Panc1 (cell line): Measurements from ENCODE around the gene RIMBP2. TPM values are rescaled to one million over a fixed set of nuclear protein-coding genes. Genes with fewer than 3 reads are reported as not detected.

Experiments
- ATAC-seq: fragments of 200-7000 bp; cut with Tn5 transposase; 2 replicates; pipeline ENCODE4 v1.9.1; 2020; ENCODE audit warnings: mild to moderate bottlenecking, moderate library complexity
- BruUV-seq: library from RNA; stranded (reverse); fragments of 400-500 nt; replicated peaks from 2 replicates; lab custom pipeline; 2021; lab: Mats Ljungman, UMichigan
- CTCF ChIA-PET: fragments of 300-600 bp; sonication (Branson Sonifier 250); formaldehyde crosslinking; loops from one replicate; lab custom pipeline; 2022; ENCODE audit warnings: antibody characterized with exemption; lab: Charles Lee
- POLR2A ChIA-PET: fragments of 300-600 bp; sonication (Branson Sonifier 250); formaldehyde crosslinking; loops from one replicate; lab custom pipeline; 2022; ENCODE audit warnings: antibody characterized with exemption; lab: Charles Lee
- DNase-seq: peaks from one replicate; pipeline ENCODE4 v3.0.0-alpha.2; 2010; ENCODE audit warnings: low read depth, low spot score
- H3K27ac ChIP-seq: 2 replicates; pipeline ENCODE4 v1.5.1; 2011; ENCODE audit warnings: mild to moderate bottlenecking, low read length, inconsistent platforms
- H3K27me3 ChIP-seq: fragments of 200-500 bp; sonication (Bioruptor generic); 2 replicates; pipeline ENCODE4 v1.6.0; 2014; ENCODE audit warnings: low read length, inconsistent platforms; ENCODE audit not compliant: control insufficient read depth, insufficient read depth
- H3K36me3 ChIP-seq: fragments of 200-500 bp; sonication (Bioruptor generic); 2 replicates; pipeline ENCODE4 v1.5.1; 2014; ENCODE audit warnings: inconsistent platforms, mild to moderate bottlenecking, low read length, moderate library complexity; ENCODE audit not compliant: control insufficient read depth, insufficient read depth
- H3K4me1 ChIP-seq: 2 replicates; pipeline ENCODE4 v1.5.1; 2011; ENCODE audit warnings: inconsistent platforms, mild to moderate bottlenecking, low read length, moderate library complexity; ENCODE audit not compliant: control insufficient read depth, insufficient read depth
- H3K4me3 ChIP-seq, 2 experiments: 2 replicates each; pipeline ENCODE4 v1.5.1; 2011 to 2012; ENCODE audit warnings: low read depth in 2 of 2, low read length in 2 of 2, mild to moderate bottlenecking in 2 of 2, inconsistent platforms in 1 of 2, moderate library complexity in 1 of 2
- H3K9me3 ChIP-seq: fragments of 200-500 bp; sonication (Bioruptor generic); 2 replicates; pipeline ENCODE4 v1.5.1; 2014; ENCODE audit warnings: low read depth, mild to moderate bottlenecking, inconsistent platforms, low read length, moderate library complexity; ENCODE audit not compliant: control insufficient read depth, insufficient read depth
- POLR2AphosphoS5 ChIP-seq: IDR thresholded peaks from 2 replicates; pipeline ENCODE4 v1.6.1; 2012; ENCODE audit warnings: mild to moderate bottlenecking, low read depth, low read length, moderate library complexity
- SIN3A ChIP-seq: IDR thresholded peaks from 2 replicates; pipeline ENCODE4 v1.6.1; 2012; ENCODE audit warnings: low read depth, mild to moderate bottlenecking, low read length, moderate library complexity, borderline replicate concordance; ENCODE audit not compliant: insufficient read depth
- TCF7L2 ChIP-seq: IDR thresholded peaks from 2 replicates; pipeline ENCODE4 v1.6.1; 2011; ENCODE audit warnings: mild to moderate bottlenecking, low read depth, low read length, inconsistent platforms
- in situ Hi-C: cut with HindIII; loops from 2 replicates; pipeline ENCODE4 v1.10.0; 2016; ENCODE audit warnings: low sequenced_read_pairs, low pct_unique_long_range_greater_than_20kb
- intact Hi-C: fragments of 100-400 bp; cut with micrococcal nuclease; formaldehyde crosslinking; loops from one replicate; pipeline ENCODE4 v1.10.0; 2022; ENCODE audit not compliant: unreplicated experiment
- total RNA-seq: library from RNA; stranded (reverse); gene quantifications from one replicate; pipeline ENCODE4 v1.2.1, GENCODE V29; 2021; ENCODE audit not compliant: unreplicated experiment
- TF ChIP-seq, protein P1 (sequence below), 2 experiments: IDR thresholded peaks; 2 replicates each; pipeline ENCODE4 v1.6.1; 2011 to 2012; ENCODE audit warnings: low read depth in 2 of 2, control low read depth in 1 of 2, low read length in 1 of 2, mild to moderate bottlenecking in 1 of 2, moderate library complexity in 1 of 2; ENCODE audit not compliant: insufficient read depth in 1 of 2
- TF ChIP-seq, protein P2 (sequence below): fragments of 450-650 bp; IDR thresholded peaks from 2 replicates; pipeline ENCODE4 v1.5.1; 2017; ENCODE audit warnings: mild to moderate bottlenecking

Gene RIMBP2
- total RNA-seq, 1 experiment from 2014 or later, result not detected

DNA sequence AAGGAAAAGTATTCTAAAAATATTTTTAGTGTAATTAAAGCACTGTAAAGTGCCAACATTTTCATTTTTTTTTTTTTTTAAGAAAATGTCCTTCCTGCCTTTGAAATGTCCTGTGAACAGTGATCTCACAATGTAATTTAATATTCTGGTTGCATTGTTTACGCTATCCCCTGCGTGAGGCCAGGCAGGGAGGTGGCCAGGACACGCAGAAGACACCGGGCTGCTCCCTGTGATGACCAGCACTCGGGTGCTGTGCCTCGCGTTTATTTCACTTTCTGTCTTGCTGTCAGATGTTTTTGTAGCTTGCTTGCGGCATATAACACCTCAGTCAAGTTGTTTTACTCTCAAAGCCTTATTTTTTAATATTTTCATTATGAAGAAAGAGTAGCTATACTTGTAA lies 359.9 kb downstream of the RIMBP2 start:
- H3K27ac ChIP-seq, result no peak overlapping the region
- ATAC-seq (no peak), DNase-seq (no peak)
- H3K27me3 ChIP-seq, result peaks cover 31% of the 10 kb centered on the region
- H3K9me3 ChIP-seq, result no peaks in the 10 kb centered on the region
- no peaks in the 10 kb centered on the region for H3K36me3 ChIP-seq
- intact Hi-C loops (no loop called here), in situ Hi-C loops (no loop called here)
- TF ChIP-seq POLR2AphosphoS5 (no peak), SIN3A (no peak), TCF7L2 (no peak)
- TF ChIP-seq, protein P1, sequence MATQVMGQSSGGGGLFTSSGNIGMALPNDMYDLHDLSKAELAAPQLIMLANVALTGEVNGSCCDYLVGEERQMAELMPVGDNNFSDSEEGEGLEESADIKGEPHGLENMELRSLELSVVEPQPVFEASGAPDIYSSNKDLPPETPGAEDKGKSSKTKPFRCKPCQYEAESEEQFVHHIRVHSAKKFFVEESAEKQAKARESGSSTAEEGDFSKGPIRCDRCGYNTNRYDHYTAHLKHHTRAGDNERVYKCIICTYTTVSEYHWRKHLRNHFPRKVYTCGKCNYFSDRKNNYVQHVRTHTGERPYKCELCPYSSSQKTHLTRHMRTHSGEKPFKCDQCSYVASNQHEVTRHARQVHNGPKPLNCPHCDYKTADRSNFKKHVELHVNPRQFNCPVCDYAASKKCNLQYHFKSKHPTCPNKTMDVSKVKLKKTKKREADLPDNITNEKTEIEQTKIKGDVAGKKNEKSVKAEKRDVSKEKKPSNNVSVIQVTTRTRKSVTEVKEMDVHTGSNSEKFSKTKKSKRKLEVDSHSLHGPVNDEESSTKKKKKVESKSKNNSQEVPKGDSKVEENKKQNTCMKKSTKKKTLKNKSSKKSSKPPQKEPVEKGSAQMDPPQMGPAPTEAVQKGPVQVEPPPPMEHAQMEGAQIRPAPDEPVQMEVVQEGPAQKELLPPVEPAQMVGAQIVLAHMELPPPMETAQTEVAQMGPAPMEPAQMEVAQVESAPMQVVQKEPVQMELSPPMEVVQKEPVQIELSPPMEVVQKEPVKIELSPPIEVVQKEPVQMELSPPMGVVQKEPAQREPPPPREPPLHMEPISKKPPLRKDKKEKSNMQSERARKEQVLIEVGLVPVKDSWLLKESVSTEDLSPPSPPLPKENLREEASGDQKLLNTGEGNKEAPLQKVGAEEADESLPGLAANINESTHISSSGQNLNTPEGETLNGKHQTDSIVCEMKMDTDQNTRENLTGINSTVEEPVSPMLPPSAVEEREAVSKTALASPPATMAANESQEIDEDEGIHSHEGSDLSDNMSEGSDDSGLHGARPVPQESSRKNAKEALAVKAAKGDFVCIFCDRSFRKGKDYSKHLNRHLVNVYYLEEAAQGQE (IDR thresholded peaks at IDR 0.05; ENCODE audit: insufficient read depth in 1 of 2, low read depth in 2 of 2, low read length in 1 of 2), result no peak
- TF ChIP-seq, protein P2, sequence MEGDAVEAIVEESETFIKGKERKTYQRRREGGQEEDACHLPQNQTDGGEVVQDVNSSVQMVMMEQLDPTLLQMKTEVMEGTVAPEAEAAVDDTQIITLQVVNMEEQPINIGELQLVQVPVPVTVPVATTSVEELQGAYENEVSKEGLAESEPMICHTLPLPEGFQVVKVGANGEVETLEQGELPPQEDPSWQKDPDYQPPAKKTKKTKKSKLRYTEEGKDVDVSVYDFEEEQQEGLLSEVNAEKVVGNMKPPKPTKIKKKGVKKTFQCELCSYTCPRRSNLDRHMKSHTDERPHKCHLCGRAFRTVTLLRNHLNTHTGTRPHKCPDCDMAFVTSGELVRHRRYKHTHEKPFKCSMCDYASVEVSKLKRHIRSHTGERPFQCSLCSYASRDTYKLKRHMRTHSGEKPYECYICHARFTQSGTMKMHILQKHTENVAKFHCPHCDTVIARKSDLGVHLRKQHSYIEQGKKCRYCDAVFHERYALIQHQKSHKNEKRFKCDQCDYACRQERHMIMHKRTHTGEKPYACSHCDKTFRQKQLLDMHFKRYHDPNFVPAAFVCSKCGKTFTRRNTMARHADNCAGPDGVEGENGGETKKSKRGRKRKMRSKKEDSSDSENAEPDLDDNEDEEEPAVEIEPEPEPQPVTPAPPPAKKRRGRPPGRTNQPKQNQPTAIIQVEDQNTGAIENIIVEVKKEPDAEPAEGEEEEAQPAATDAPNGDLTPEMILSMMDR, result no peak
- H3K4me1 ChIP-seq, result no peaks in the 10 kb centered on the region
- no TSS peak for BruUV-seq
- no peak overlapping the region for H3K4me3 ChIP-seq
- ChIA-PET POLR2A (no interaction called here), CTCF (no interaction called here)

DNA sequence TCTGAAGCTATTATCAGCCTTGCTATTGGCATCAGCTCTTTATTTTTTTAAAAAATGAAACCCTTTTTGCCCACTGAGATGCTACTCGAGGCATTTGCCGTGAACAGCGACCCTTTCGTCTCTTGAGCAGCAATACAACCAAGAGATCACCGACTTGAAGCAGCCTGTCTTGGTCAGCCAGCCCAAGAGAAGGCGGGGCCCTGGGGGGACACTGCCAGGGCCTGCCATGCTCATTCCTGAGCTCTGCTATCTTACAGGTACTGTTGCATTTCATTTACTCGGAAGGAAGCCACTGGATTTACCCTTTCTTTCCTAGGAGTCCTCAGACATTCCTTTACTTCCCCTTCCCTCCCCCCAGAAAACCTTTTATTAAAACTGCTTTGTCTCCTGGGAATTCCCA lies 361.7 kb downstream of the RIMBP2 start:
- Histone ChIP-seq H3K36me3 (no peaks in the 10 kb centered on the region), H3K27ac (no peak overlapping the region), H3K9me3 (no peaks in the 10 kb centered on the region), H3K27me3 (peaks cover 25% of the 10 kb centered on the region), H3K4me3 (no peak overlapping the region), H3K4me1 (no peaks in the 10 kb centered on the region)
- TF ChIP-seq, protein P2, result no peak
- TF ChIP-seq, protein P1 (IDR thresholded peaks at IDR 0.05; ENCODE audit: insufficient read depth in 1 of 2, low read depth in 2 of 2, low read length in 1 of 2), result no peak
- TF ChIP-seq POLR2AphosphoS5 (no peak), SIN3A (no peak), TCF7L2 (no peak)
- ChIA-PET POLR2A (no interaction called here), CTCF (no interaction called here)
- in situ Hi-C loops, result no loop called here
- intact Hi-C loops, result no loop called here
- ATAC-seq (no peak), DNase-seq (no peak)
- no TSS peak for BruUV-seq
